ENCODE data around the gene TMEM45A.
"Not testable (repeated sequence)": the region's sequence is repeated elsewhere in the genome, so short reads cannot be mapped to it uniquely, and the experiment has no call there.

The TMEM45A gene

GRCh38 chr3:100581650-100582049 lies 89.2 kb downstream of the TMEM45A start:
- no peak for TF ChIP-seq ZFP30 (CRISPR knock-in tag; IDR thresholded peaks at IDR 0.05)
- TF ChIP-seq POU6F1 (CRISPR knock-in tag; IDR thresholded peaks at IDR 0.05; ENCODE audit: borderline replicate concordance, low read depth) = no peak
- no peak for TF ChIP-seq ZNF8 (CRISPR knock-in tag; IDR thresholded peaks at IDR 0.05)
- TF ChIP-seq TCF4 (CRISPR knock-in tag; IDR thresholded peaks at IDR 0.05; ENCODE audit: borderline replicate concordance) = no peak
- no peak for TF ChIP-seq GLIS3 (CRISPR knock-in tag; IDR thresholded peaks at IDR 0.05)
- no peak for TF ChIP-seq ISL1 (CRISPR knock-in tag; IDR thresholded peaks at IDR 0.05)
- TF ChIP-seq ESRRG (CRISPR knock-in tag; IDR thresholded peaks at IDR 0.05) = no peak
- no peak for TF ChIP-seq CSDC2 (CRISPR knock-in tag; IDR thresholded peaks at IDR 0.05)
- no peak for TF ChIP-seq RARB (CRISPR knock-in tag; IDR thresholded peaks at IDR 0.05)
- ATAC-seq = no peak

- ATAC-seq = not testable (repeated sequence)
Measured at GRCh38 chr3:100582157-100582556, 89.7 kb downstream of the TMEM45A start.

- ATAC-seq = no peak
Measured at GRCh38 chr3:100584101-100584660, 91.8 kb downstream of the TMEM45A start.

GRCh38 chr3:100586832-100587231 lies 94.4 kb downstream of the TMEM45A start:
- no peak for ATAC-seq
- TF ChIP-seq ZNF565 (CRISPR knock-in tag; conservative IDR thresholded peaks at IDR 0.05; ENCODE audit: low read depth) = no peak
- TF ChIP-seq ISL1 (CRISPR knock-in tag; IDR thresholded peaks at IDR 0.05) = no peak
- no peak for TF ChIP-seq CSDC2 (CRISPR knock-in tag; IDR thresholded peaks at IDR 0.05)
- no peak for TF ChIP-seq CREB5 (CRISPR knock-in tag; IDR thresholded peaks at IDR 0.05; ENCODE audit: low read depth)

More at GRCh38 chr3:100584101-100584660, 91.8 kb downstream of the TMEM45A start:
- no peak for TF ChIP-seq PATZ1 (CRISPR knock-in tag; IDR thresholded peaks at IDR 0.05; ENCODE audit: borderline replicate concordance)
- TF ChIP-seq OSR1 (CRISPR knock-in tag; IDR thresholded peaks at IDR 0.05) = no peak
- TF ChIP-seq CREB5 (CRISPR knock-in tag; IDR thresholded peaks at IDR 0.05; ENCODE audit: low read depth) = no peak
- no peak for TF ChIP-seq ARNTL (CRISPR knock-in tag; IDR thresholded peaks at IDR 0.05; ENCODE audit: borderline replicate concordance, low read depth)
- no peak for TF ChIP-seq ZNF70 (CRISPR knock-in tag; IDR thresholded peaks at IDR 0.05)
- no peak for TF ChIP-seq CSRNP3 (CRISPR knock-in tag; IDR thresholded peaks at IDR 0.05)
- no peak for TF ChIP-seq ZFP3 (CRISPR knock-in tag; IDR thresholded peaks at IDR 0.05)

GRCh38 chr3:100588251-100588650 lies 95.8 kb downstream of the TMEM45A start:
- no peak for TF ChIP-seq ZC3H10 (CRISPR knock-in tag; IDR thresholded peaks at IDR 0.05)
- no peak for TF ChIP-seq ZNF8 (CRISPR knock-in tag; IDR thresholded peaks at IDR 0.05)
- TF ChIP-seq GLIS3 (CRISPR knock-in tag; IDR thresholded peaks at IDR 0.05) = no peak
- TF ChIP-seq OSR1 (CRISPR knock-in tag; IDR thresholded peaks at IDR 0.05) = no peak
- TF ChIP-seq ZNF565 (CRISPR knock-in tag; conservative IDR thresholded peaks at IDR 0.05; ENCODE audit: low read depth) = no peak
- no peak for TF ChIP-seq ZFP30 (CRISPR knock-in tag; IDR thresholded peaks at IDR 0.05)
- TF ChIP-seq POU6F1 (CRISPR knock-in tag; IDR thresholded peaks at IDR 0.05; ENCODE audit: borderline replicate concordance, low read depth) = no peak
- no peak for ATAC-seq

Measured in SK-N-SH treated with all-trans-retinoic acid at 6 μM for 48 hours (cell line).